GM19438 (cell line): ENCODE data around the gene MEPE.

ENCODE experiments used
- ATAC-seq: cut with Tn5 transposase; IDR thresholded peaks from one replicate; pipeline ENCODE4 v1.9.1; 2021; ENCODE audit warnings: low read depth; ENCODE audit not compliant: unreplicated experiment

Gene MEPE

DNA sequence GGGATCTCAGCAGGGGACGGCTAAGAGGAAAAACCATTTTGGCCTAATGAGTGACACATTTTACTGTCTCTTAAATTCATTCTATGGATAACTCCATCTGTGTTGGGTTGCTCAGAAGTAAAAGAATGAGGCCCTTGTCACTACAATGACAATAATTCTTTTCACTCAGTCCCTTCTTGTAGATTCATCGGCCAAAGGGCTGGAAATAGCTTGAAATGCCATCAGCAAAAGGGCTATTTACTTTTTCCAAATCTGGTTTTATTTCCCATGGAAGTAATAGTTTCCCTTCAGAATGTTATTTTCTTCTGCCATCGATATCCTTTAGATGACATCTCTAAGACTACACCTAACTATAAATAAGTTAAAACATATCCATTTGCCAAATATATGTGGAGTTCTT, 7.4 kb downstream of the MEPE start:
- ATAC-seq, result no peak

DNA sequence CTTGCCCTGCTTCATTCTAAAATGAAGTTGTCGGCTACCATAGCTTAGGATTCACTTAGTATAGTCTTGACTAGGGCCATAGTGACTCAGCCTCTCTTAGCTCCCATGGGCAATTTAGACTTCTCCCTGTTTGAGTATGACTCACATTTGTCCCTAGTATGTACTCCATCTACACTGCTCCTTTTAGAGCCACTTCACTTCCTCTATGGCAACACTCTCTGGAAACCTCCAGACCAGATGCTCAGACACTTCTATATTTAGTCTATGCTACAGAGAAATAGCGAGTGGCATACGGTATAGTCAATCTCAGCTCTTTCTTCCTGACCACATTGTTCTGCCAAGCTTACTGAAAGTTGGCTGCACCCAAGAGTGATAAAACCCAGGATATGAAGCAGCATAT, 11.2 kb downstream of the MEPE start:
- no peak for ATAC-seq

DNA sequence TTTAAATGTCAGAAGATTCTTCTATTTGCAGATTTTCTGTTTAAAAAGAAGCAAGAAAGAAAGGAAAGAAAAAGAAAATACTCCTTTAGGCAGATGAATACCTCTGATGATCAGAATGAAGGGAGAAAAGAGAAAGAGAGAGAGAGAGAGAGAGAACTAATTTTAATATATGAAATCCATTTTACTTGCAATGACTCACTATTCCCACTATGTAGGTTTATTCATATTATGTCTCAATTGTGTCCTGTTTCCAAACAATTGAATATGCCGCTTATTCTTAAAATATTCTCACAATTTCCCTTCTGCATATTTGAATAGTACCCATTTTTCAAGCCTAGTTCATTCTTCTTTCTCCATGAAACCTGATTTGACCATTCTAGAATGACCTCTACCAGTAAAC, 11.7 kb downstream of the MEPE start:
- no peak for ATAC-seq

DNA sequence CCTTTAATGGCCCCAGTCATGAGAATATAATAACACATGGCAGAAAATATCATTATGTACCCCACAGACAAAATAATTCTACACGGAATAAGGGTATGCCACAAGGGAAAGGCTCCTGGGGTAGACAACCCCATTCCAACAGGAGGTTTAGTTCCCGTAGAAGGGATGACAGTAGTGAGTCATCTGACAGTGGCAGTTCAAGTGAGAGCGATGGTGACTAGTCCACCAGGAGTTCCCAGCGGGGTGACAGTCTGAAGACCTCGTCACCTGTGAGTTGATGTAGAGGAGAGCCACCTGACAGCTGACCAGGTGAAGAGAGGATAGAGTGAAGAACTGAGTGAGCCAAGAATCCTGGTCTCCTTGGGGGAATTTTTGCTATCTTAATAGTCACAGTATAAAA, 13.5 kb downstream of the MEPE start:
- ATAC-seq, result no peak

DNA sequence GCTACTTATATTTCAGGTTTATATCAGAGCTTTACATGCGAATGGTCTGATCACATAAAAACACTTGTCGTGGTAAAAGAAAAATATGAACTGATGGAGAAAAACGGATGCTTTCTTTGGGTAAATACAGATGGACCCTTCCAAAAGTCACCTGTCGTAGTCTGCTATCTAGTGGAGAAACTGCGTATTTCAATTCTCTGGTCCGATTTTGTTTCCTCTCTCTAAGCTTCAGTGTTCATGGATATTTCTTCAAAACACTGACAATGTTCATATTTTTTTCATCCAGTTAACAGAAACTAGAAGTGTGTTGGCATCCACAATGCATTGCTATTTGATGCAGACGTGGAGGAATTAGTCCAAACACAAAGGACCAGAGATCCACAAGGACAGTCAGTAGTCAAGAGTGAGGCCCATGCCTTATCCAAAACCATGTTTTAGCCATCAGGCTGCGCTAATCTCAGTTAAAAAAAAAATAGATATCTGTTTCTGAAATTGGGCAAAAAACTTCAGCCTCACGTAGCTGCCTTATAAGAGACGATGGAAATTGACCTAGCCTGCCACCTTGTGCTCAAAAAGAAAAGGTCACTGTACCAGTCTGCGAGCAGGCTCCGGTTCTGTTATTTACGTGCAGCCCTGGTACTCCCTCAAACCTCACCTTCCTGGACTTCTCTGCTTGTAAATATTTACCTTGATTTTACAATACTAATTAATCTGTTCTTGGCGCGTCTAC, 16.0 kb downstream of the MEPE start:
- ATAC-seq, result peak; percentile 75

DNA sequence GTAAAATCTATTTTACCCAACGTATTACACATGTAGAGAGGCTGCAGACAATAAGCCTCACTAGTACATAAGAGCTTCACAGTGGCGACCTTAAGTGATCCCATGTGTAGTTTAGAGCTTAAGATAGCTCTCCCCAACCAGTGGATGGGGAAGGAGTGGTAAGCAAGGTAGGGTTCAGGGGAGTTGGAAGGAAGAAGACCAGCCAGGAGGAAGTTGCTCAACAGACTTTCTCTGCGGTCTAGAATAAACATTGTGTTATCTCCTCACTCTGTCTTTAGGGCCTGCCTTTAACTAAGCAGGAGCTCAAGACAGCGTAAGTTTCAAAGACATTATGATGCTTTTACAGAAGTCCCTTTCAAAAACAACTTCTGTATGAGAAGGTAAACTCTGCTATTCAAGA, 16.8 kb downstream of the MEPE start:
- ATAC-seq, result no peak

DNA sequence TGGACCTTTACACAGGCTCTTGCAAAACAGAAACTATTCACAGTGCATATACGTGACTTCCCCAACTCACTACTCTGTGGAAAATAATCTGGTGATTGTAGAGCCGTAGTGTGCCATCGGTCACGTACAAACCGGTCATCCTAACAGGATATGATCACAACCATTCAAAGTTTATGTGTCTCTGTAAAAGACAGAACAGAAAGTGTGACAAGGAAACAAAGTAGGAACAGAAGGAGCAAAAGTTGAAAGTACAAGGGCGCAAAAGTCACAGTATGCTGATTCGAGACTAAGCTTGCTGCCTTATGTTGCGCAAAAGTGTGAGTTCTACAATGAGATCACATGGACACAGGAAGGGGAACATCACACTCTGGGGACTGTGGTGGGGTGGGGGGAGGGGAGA, 18.6 kb downstream of the MEPE start:
- no peak for ATAC-seq

DNA sequence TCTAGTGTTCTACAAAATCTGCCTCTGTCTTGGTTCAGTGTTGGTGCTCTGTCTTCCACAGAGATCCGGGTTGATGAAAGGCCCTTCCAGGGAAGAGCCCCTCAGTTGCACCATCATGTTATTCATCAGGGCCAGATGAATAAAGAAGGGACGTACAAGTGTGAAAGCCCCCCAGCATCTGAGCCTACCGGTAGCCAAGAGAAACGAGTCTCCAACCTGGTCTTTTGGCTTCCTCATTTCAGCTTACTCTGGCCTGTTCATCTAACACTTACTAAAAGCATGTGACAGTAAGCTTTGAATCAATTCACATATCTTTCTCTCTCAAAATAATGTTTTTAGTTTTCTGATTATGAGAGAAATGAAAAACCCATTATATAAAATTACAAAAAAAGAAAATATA, 19.2 kb downstream of the MEPE start:
- no peak for ATAC-seq

DNA sequence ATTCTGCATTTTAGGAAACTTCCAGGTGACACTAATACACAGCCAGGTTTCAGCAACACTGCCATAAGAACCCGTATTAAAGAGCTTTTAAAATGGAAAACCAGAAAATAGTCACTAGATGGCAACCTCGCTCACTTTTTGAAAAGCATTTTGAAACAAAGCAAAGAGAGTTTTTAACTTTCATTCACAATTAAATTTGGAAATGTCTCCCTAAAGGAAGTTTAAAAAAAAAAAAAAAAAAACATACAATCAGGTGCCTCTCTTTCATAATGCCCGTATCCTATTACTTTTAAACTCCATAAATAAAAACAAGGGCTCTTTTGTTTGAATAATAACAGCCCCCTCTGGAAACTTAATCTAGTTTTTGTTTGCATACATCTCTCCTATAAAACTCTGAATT, 20.3 kb downstream of the MEPE start:
- ATAC-seq, result no peak

DNA sequence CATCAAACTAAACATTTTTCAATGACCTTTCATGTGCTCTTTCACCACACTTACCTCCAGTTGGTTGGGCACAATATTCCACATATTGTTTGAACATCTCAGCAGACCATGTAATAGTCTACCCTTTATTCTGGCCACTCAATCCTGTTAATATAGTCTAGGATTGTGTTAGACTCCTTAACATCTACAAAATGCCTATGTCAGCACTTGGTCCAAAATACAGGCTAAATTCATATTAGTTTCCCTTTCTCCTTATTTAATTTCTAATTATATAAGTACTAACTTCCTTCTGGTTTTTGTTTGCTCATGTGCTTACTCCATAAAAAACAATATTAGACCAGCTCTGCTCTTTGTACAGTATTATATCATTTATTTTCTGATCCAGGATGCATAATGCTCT, 21.1 kb downstream of the MEPE start:
- no peak for ATAC-seq

DNA sequence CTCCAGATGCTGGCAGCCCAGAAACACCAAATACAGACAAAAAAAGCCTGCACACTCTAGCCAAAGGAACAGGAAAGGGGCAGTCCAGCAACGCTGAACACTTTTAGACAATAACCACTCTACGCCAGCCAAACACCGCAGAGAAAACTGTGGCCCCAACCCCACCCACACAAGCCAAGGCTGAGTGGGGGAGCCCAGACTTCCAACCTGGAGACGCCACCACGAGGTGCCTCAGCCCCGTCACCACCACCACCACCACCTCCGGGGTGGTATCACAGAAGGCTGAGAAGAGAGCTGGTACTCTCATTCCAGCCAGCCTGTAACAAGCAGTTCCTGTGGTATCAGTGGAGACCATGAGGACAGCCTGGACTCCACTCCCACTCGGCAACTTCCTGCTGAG, 22.8 kb downstream of the MEPE start:
- no peak for ATAC-seq

DNA sequence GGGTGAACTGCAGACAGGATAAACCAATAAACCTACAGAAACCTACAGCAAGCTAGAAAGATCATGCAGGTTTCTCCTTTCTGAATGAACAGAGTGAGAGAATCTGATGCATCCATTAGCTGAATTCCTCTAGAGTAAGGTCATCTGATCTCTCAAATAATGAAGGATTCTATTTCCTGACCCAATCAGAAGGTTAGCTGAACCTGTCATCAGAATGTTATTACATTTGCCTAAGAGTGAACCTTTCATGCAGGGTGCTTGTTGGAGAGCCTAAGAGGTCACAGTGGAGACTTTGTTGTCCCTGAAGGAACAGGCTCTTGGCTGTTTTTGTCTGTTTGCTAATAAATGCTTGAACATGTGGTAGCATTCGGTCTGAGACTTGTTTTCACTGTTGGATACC, 24.0 kb downstream of the MEPE start:
- no peak for ATAC-seq

DNA sequence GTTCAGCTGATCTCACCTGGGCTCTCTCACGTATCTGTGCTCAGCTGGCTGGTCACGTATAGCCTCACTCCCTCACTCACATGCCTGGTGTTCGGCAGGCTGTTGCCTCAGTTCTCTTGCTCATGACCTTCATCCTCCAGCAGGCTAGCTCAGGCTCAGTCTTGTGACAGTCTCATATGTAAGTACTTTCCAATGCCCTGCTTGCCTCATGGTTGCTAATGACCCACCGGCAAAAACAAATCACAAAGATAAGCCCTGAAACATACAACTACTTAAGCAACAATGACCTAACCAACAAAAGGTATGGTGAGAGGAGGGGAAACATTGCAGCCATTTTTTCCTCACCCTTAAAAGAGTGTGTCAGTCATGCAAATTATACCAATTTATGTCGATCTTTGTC, 25.0 kb downstream of the MEPE start:
- ATAC-seq, result no peak

DNA sequence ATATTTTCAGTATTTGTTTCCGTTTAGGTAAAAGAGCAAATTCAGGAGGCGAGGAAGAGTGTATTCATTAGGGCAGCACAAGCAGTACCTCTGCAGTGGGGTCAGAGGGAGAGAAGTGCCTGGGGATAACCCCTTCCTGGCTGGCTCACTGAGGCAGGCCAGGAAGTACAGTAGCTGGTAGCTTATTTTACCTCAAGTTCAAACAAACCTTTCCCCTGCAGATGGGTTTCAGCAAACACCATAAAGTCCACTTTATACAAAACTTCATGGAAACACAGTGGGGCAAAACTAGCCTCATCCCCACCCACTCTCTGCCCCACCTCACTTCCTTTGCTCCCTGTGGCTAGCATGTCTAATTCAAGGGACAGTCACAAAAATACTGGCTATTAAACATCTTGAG, 29.5 kb downstream of the MEPE start:
- ATAC-seq, result no peak

DNA sequence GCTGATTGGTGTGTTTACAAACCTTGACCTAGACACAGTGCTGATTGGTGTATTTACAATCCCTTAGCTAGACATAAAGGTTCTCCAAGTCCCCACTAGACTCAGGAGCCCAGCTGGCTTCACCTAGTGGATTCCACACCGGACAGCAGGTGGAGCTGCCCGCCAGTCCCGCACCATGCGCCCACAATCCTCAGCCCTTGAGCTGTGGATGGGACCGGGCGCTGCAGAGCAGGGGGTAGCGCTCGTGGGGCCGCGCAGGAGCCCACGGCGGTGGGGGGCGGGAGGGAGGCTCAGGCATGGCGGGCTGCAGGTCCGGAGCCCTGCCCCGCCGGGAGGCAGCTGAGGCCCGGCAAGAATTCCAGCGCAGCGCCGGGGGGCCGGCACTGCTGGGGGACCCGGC, 30.7 kb downstream of the MEPE start:
- ATAC-seq, result no peak

DNA sequence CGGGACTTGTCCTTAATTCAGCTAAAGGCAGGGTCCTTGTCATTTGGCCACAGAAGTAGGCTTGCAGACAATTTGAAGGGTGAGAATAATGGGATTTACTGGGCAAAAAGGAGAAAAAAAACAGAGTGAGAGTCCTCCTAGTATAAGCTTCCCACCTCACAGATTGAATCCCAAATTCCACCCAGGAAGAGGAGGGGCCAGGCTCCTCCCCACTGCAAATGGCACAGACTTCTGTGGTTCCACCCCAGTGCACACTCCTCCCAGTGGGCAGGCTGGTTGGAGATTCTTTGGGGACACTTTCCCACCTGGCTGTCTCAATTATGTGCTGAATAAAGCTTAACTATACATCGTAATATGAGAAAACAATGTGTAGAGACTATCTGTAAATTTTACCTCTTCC, 31.6 kb downstream of the MEPE start:
- ATAC-seq, result no peak

DNA sequence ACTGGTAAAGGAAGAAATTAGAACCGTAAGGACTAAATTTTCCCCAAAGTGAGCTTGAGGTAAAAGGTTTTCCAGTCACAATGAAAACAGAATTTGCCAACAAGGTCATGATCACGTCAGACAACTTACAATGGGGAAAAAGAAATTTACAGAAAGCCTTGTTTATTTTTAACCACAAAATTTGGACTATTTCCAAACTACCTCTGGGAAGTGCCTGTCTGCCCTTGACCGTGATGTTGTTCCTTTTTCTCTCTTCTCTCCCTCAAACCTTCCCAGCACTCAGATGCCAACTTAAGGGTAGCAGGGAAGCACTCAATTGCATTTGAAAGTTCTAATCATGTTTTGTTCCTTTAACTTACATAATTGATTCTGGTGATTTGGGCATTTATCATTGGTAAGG, 32.5 kb downstream of the MEPE start:
- ATAC-seq, result no peak

DNA sequence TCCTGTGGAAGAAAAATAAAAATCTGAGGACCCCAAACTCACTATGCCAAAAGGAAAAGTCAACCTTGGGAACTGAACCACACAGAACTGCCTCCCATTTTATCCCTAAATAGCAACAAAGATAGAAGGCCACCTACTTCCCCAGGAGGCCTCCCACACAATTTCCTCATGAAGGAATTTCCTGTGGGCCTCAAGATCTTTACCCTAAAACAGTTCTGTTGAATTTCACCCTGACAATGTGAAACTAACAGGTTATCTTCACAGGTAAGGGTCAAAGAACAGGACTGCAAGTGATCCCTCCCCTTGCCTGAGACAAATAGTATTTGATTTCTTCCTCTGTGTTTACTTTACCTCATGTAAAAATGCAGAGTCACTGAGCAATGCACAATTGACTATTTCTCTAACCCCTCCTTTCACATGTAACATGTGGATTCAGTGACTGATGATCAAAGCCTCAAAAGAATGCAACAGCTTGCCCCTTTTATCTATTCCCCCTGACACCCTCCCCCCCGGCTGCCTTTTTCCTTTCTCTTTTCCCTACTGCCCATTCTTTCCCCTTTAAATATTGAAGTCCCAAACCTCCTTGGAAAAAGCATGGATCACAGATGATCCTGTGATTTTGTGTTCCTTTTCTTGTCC, 33.3 kb downstream of the MEPE start:
- no peak for ATAC-seq

DNA sequence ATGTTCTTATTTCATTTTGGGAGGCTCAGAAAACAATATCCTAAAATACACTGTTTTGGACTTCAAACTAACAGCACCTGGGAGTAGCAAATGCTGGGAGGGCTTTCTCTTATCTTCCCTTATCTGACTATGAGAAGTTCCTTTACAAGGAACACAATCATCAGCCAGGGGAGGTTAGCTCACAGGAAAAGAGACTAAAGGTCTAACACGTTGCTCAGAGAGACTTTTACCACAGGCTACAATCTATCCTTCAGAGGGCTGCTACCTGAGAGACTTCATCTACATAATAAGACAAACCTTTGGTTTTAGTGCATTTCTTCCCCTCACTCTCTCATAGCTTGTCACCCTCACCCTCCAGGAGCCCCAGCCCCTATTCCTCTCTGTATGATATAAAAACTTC, 35.8 kb downstream of the MEPE start:
- no peak for ATAC-seq

DNA sequence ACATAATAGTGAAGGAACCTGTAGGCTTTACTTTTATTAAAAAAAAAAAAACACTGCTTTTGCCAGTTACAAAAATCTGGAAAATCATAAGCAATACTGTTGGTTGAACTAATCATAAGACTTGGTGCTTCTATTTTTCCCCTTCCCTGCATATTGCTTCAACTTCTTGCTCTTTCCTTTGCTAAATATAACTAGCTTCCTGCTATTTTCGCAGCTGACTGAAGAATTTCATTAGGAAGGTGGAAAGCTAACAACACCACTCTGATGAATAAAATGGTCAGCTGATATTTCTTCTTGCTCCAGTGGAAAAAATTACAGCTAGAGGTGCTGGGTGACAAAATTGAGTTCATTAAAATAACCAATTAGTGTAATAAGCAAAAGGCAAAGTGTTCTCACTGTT, 39.3 kb downstream of the MEPE start:
- ATAC-seq, result no peak

DNA sequence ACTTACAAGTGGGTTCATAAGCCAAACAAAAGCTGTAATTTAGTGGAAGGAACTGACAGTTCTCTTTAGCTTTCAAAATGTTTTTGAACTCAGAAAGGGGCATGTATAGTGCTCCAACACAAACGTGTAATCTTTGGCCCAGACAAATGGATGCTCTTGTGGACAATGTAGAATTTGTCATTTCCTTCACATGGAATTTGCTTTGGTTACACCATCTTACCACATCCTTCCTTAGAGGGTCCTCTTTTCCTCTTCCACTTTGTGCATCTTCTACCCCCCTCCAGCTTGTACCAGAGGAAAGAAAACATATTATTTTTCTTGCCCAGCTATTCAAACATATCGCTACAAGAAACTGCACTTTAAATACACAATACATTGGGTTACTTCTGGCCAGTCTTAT, 42.4 kb downstream of the MEPE start:
- no peak for ATAC-seq

DNA sequence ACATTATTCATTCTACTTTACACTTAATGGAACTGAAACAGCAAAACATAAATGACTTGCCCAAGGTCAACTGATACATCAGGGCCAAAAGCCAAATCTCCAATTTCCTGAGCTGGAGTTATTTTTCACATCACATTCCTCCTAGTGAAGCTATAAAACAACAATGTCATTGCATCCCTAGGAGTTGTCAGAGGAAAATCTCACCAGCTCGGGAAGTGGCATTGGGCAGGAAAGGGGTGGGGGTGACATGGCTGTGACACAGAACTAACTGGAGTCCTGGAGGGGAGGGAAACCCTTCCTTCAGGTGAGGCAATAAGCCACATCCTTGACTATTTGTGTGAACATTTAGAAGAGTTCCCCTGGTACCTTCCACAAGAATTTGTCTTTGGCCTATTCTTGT, 47.3 kb downstream of the MEPE start:
- no peak for ATAC-seq

DNA sequence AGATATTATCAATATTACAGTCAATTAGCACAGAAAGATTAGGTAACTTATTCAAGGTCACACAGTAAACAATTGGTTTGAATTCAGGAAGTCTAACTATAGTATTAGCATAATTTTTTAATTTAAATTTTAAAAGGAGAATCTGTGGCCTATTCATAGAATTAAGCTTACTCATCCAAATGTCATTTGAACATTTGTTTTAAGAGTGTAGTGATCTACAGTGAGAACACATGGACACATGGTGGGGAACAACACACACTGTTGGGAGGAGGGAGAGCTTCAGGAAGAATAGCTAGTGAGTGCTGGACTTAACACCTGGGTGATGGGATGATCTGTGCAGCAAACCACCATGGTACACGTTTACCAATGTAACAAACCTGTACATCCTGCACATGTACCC, 48.3 kb downstream of the MEPE start:
- ATAC-seq, result no peak
